HUES48 (cell line): ENCODE measurements around the gene EPAS1.

Experiments
- H3K27ac ChIP-seq: one replicate; pipeline ENCODE4 v1.7.0; 2013; ENCODE audit warnings: low read depth, low read length, inconsistent platforms
- H3K27me3 ChIP-seq: 2 replicates; pipeline ENCODE4 v1.6.1; 2013; ENCODE audit warnings: mild to moderate bottlenecking, low read length; ENCODE audit not compliant: control insufficient read depth, insufficient read depth
- H3K36me3 ChIP-seq: 2 replicates; pipeline ENCODE4 v1.6.1; 2013; ENCODE audit warnings: low read length; ENCODE audit not compliant: control insufficient read depth, insufficient read depth
- H3K4me1 ChIP-seq: 2 replicates; pipeline ENCODE4 v1.6.1; 2013; ENCODE audit warnings: mild to moderate bottlenecking, low read length; ENCODE audit not compliant: control insufficient read depth, insufficient read depth
- H3K4me3 ChIP-seq: 2 replicates; pipeline ENCODE4 v1.5.1; 2013; ENCODE audit warnings: mild to moderate bottlenecking, low read depth, low read length
- H3K9ac ChIP-seq: 2 replicates; pipeline ENCODE4 v1.6.1; 2013; ENCODE audit warnings: mild to moderate bottlenecking, low read depth, low read length, moderate library complexity
- H3K9me3 ChIP-seq: 2 replicates; pipeline ENCODE4 v1.6.1; 2013; ENCODE audit warnings: low read length; ENCODE audit not compliant: control insufficient read depth, insufficient read depth

Gene EPAS1

GRCh38 chr2:46416280-46416679 is 119.1 kb downstream of the EPAS1 start:
- H3K36me3 ChIP-seq = no peaks in the 10 kb centered on the region
- no peak overlapping the region for H3K9ac ChIP-seq
- no peak overlapping the region for H3K27ac ChIP-seq
- H3K4me1 ChIP-seq = no peaks in the 10 kb centered on the region
- peaks cover 20% of the 10 kb centered on the region for H3K9me3 ChIP-seq
- H3K27me3 ChIP-seq = no peaks in the 10 kb centered on the region
- no peak overlapping the region for H3K4me3 ChIP-seq

- Histone ChIP-seq H3K36me3 (no peaks in the 10 kb centered on the region), H3K27me3 (no peaks in the 10 kb centered on the region), H3K9me3 (peaks cover 20% of the 10 kb centered on the region), H3K27ac (no peak overlapping the region), H3K4me1 (no peaks in the 10 kb centered on the region), H3K4me3 (no peak overlapping the region), H3K9ac (no peak overlapping the region)
These were observed 119.7 kb downstream of the EPAS1 start for GRCh38 chr2:46416739-46417403.

GRCh38 chr2:46420945-46421344 is 123.7 kb downstream of the EPAS1 start:
- Histone ChIP-seq H3K27me3 (no peaks in the 10 kb centered on the region), H3K4me3 (no peak overlapping the region), H3K9me3 (peaks cover 20% of the 10 kb centered on the region), H3K9ac (no peak overlapping the region), H3K4me1 (no peaks in the 10 kb centered on the region), H3K36me3 (no peaks in the 10 kb centered on the region), H3K27ac (no peak overlapping the region)

GRCh38 chr2:46421361-46421760 is 124.2 kb downstream of the EPAS1 start:
- no peaks in the 10 kb centered on the region for H3K36me3 ChIP-seq
- peaks cover 19% of the 10 kb centered on the region for H3K9me3 ChIP-seq
- H3K4me1 ChIP-seq = no peaks in the 10 kb centered on the region
- H3K27me3 ChIP-seq = no peaks in the 10 kb centered on the region
- H3K9ac ChIP-seq = no peak overlapping the region
- H3K4me3 ChIP-seq = no peak overlapping the region
- no peak overlapping the region for H3K27ac ChIP-seq

- H3K36me3 ChIP-seq = no peaks in the 10 kb centered on the region
- H3K4me1 ChIP-seq = no peaks in the 10 kb centered on the region
- no peak overlapping the region for H3K9ac ChIP-seq
- H3K27ac ChIP-seq = no peak overlapping the region
- H3K27me3 ChIP-seq = no peaks in the 10 kb centered on the region
- H3K9me3 ChIP-seq = peaks cover 10% of the 10 kb centered on the region
- no peak overlapping the region for H3K4me3 ChIP-seq
These were observed 125.6 kb downstream of the EPAS1 start for GRCh38 chr2:46422717-46423394.

GRCh38 chr2:46424937-46425336 is 127.7 kb downstream of the EPAS1 start:
- no peaks in the 10 kb centered on the region for H3K27me3 ChIP-seq
- no peak overlapping the region for H3K27ac ChIP-seq
- H3K4me3 ChIP-seq = no peak overlapping the region
- H3K4me1 ChIP-seq = no peaks in the 10 kb centered on the region
- H3K36me3 ChIP-seq = no peaks in the 10 kb centered on the region
- no peaks in the 10 kb centered on the region for H3K9me3 ChIP-seq
- no peak overlapping the region for H3K9ac ChIP-seq

GRCh38 chr2:46428911-46429436 is 131.8 kb downstream of the EPAS1 start:
- Histone ChIP-seq H3K27me3 (no peaks in the 10 kb centered on the region), H3K4me3 (no peak overlapping the region), H3K4me1 (no peaks in the 10 kb centered on the region)

GRCh38 chr2:46430413-46430812 is 133.2 kb downstream of the EPAS1 start:
- Histone ChIP-seq H3K4me1 (peaks cover 6% of the 10 kb centered on the region), H3K27ac (no peak overlapping the region), H3K9ac (no peak overlapping the region), H3K9me3 (no peaks in the 10 kb centered on the region), H3K36me3 (no peaks in the 10 kb centered on the region), H3K4me3 (no peak overlapping the region), H3K27me3 (no peaks in the 10 kb centered on the region)

More at GRCh38 chr2:46428911-46429436, 131.8 kb downstream of the EPAS1 start:
- Histone ChIP-seq H3K36me3 (no peaks in the 10 kb centered on the region), H3K27ac (no peak overlapping the region), H3K9me3 (no peaks in the 10 kb centered on the region), H3K9ac (no peak overlapping the region)

- H3K4me3 ChIP-seq = no peak overlapping the region
- H3K9me3 ChIP-seq = no peaks in the 10 kb centered on the region
- H3K27ac ChIP-seq = no peak overlapping the region
- H3K27me3 ChIP-seq = no peaks in the 10 kb centered on the region
- H3K4me1 ChIP-seq = peaks cover 7% of the 10 kb centered on the region
- no peak overlapping the region for H3K9ac ChIP-seq
- H3K36me3 ChIP-seq = no peaks in the 10 kb centered on the region
These were observed 133.8 kb downstream of the EPAS1 start for GRCh38 chr2:46430992-46431391.

- Histone ChIP-seq H3K4me3 (no peak overlapping the region), H3K36me3 (no peaks in the 10 kb centered on the region), H3K27me3 (no peaks in the 10 kb centered on the region), H3K4me1 (peaks cover 7% of the 10 kb centered on the region), H3K9me3 (no peaks in the 10 kb centered on the region), H3K27ac (no peak overlapping the region), H3K9ac (no peak overlapping the region)
These were observed 134.5 kb downstream of the EPAS1 start for GRCh38 chr2:46431481-46432235.

GRCh38 chr2:46434851-46435273 is 137.7 kb downstream of the EPAS1 start:
- peak overlapping the region; percentile 32 for H3K27ac ChIP-seq
- H3K36me3 ChIP-seq = no peaks in the 10 kb centered on the region
- no peaks in the 10 kb centered on the region for H3K9me3 ChIP-seq
- no peaks in the 10 kb centered on the region for H3K27me3 ChIP-seq
- no peak overlapping the region for H3K9ac ChIP-seq
- H3K4me1 ChIP-seq = peaks cover 7% of the 10 kb centered on the region
- no peak overlapping the region for H3K4me3 ChIP-seq
